KOPT-K1 (cell line): ENCODE results near the gene EHD3.
"Not testable (repeated sequence)": the region's sequence is repeated elsewhere in the genome, so short reads cannot be mapped to it uniquely, and the experiment has no call there.

Experiments
- H3K27ac ChIP-seq: fragments of 200-600 bp; sonication (generic); 2 replicates; pipeline ENCODE4 v1.5.1; 2016; ENCODE audit warnings: antibody characterized with exemption, mild to moderate bottlenecking, low read depth, low read length; ENCODE audit not compliant: poor library complexity, severe bottlenecking
- H3K36me3 ChIP-seq: fragments of 200-600 bp; sonication (generic); 2 replicates; pipeline ENCODE4 v1.5.1; 2017; ENCODE audit warnings: antibody characterized with exemption, mild to moderate bottlenecking, low read length, moderate library complexity; ENCODE audit not compliant: insufficient read depth
- H3K9me3 ChIP-seq: fragments of 200-600 bp; sonication (generic); 2 replicates; pipeline ENCODE4 v1.5.1; 2017; ENCODE audit warnings: antibody characterized with exemption, low read length, mild to moderate bottlenecking; ENCODE audit not compliant: insufficient read depth, poor library complexity, severe bottlenecking

The EHD3 gene

GRCh38 chr2:31270822-31271231 lies 36.9 kb downstream of the EHD3 start:
- Histone ChIP-seq H3K36me3 (no peaks in the 10 kb centered on the region), H3K27ac (no peak overlapping the region), H3K9me3 (no peaks in the 10 kb centered on the region)

- Histone ChIP-seq H3K9me3 (no peaks in the 10 kb centered on the region), H3K27ac (no peak overlapping the region)
These were observed 37.9 kb downstream of the EHD3 start for GRCh38 chr2:31271851-31272267.

GRCh38 chr2:31274401-31275075 lies 40.6 kb downstream of the EHD3 start:
- Histone ChIP-seq H3K9me3 (no peaks in the 10 kb centered on the region), H3K27ac (no peak overlapping the region)

More at GRCh38 chr2:31271851-31272267, 37.9 kb downstream of the EHD3 start:
- H3K36me3 ChIP-seq = no peaks in the 10 kb centered on the region

GRCh38 chr2:31275976-31276375 lies 42.0 kb downstream of the EHD3 start:
- Histone ChIP-seq H3K36me3 (no peaks in the 10 kb centered on the region), H3K27ac (no peak overlapping the region), H3K9me3 (no peaks in the 10 kb centered on the region)

More at GRCh38 chr2:31274401-31275075, 40.6 kb downstream of the EHD3 start:
- no peaks in the 10 kb centered on the region for H3K36me3 ChIP-seq

GRCh38 chr2:31277621-31278020 lies 43.7 kb downstream of the EHD3 start:
- Histone ChIP-seq H3K36me3 (no peaks in the 10 kb centered on the region), H3K27ac (no peak overlapping the region), H3K9me3 (no peaks in the 10 kb centered on the region)

- Histone ChIP-seq H3K9me3 (no peaks in the 10 kb centered on the region), H3K27ac (no peak overlapping the region), H3K36me3 (no peaks in the 10 kb centered on the region)
These were observed 48.7 kb downstream of the EHD3 start for GRCh38 chr2:31282634-31283033.

GRCh38 chr2:31283193-31283919 lies 49.4 kb downstream of the EHD3 start:
- H3K27ac ChIP-seq, H3K9me3 ChIP-seq, H3K36me3 ChIP-seq: not testable (repeated sequence)

- Histone ChIP-seq H3K36me3 (no peaks in the 10 kb centered on the region), H3K27ac (no peak overlapping the region), H3K9me3 (no peaks in the 10 kb centered on the region)
These were observed 50.2 kb downstream of the EHD3 start for GRCh38 chr2:31284107-31284506.

GRCh38 chr2:31286230-31286629 lies 52.3 kb downstream of the EHD3 start:
- H3K36me3 ChIP-seq = no peaks in the 10 kb centered on the region
- H3K27ac ChIP-seq = no peak overlapping the region
- no peaks in the 10 kb centered on the region for H3K9me3 ChIP-seq

- Histone ChIP-seq H3K9me3 (no peaks in the 10 kb centered on the region), H3K36me3 (no peaks in the 10 kb centered on the region), H3K27ac (no peak overlapping the region)
These were observed 53.1 kb downstream of the EHD3 start for GRCh38 chr2:31286961-31287550.

GRCh38 chr2:31287654-31288053 lies 53.7 kb downstream of the EHD3 start:
- Histone ChIP-seq H3K36me3 (no peaks in the 10 kb centered on the region), H3K9me3 (no peaks in the 10 kb centered on the region), H3K27ac (no peak overlapping the region)

- Histone ChIP-seq H3K9me3 (no peaks in the 10 kb centered on the region), H3K36me3 (no peaks in the 10 kb centered on the region), H3K27ac (no peak overlapping the region)
These were observed 60.2 kb downstream of the EHD3 start for GRCh38 chr2:31294196-31294595.

GRCh38 chr2:31296641-31297287 lies 62.8 kb downstream of the EHD3 start:
- no peaks in the 10 kb centered on the region for H3K36me3 ChIP-seq
- no peak overlapping the region for H3K27ac ChIP-seq
- H3K9me3 ChIP-seq = no peaks in the 10 kb centered on the region

GRCh38 chr2:31297751-31298150 lies 63.8 kb downstream of the EHD3 start:
- no peak overlapping the region for H3K27ac ChIP-seq
- H3K9me3 ChIP-seq = no peaks in the 10 kb centered on the region

GRCh38 chr2:31299547-31299946 lies 65.6 kb downstream of the EHD3 start:
- Histone ChIP-seq H3K27ac (no peak overlapping the region), H3K9me3 (no peaks in the 10 kb centered on the region), H3K36me3 (no peaks in the 10 kb centered on the region)

More at GRCh38 chr2:31297751-31298150, 63.8 kb downstream of the EHD3 start:
- H3K36me3 ChIP-seq = no peaks in the 10 kb centered on the region
